SH-SY5Y (cell line): ENCODE results near the gene COBL.

Experiments
- GATA2 ChIP-seq: IDR thresholded peaks from 2 replicates; pipeline ENCODE4 v1.6.1; 2011; ENCODE audit warnings: mild to moderate bottlenecking, low read depth, low read length
- GATA3 ChIP-seq: IDR thresholded peaks from 2 replicates; pipeline ENCODE4 v1.6.1; 2011; ENCODE audit warnings: low read depth, mild to moderate bottlenecking, low read length, moderate library complexity

DNA sequence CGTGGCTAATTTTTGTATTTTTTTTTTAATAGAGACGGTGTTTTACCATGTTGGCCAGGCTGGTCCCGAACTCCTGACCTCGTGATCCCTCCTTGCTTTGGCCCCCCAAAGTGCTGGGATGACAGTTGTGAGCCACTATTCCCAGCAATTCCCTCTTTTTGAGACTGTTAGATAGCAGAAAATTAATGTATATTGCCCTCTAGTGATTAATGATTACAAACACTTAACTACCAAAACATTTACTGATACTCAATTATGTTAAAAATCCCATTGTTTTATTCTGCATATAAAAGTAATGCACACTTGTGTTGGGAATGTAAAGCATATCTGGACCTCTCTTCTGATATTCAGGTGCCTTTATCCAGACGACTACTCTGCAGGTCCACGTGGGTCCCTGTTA lies 41.2 kb upstream of the COBL start:
- no peak for TF ChIP-seq GATA2
- no peak for TF ChIP-seq GATA3
